GM23248 (cell line): ENCODE measurements around the gene TBC1D8. TPM values are rescaled to one million over a fixed set of nuclear protein-coding genes. Genes with fewer than 3 reads are reported as not detected.

Experiments used
- DNase-seq: peaks from one replicate; pipeline ENCODE4 v3.0.0-alpha.2; 2015
- H2AFZ ChIP-seq: fragments of 200-600 bp; sonication (generic); 2 replicates; pipeline ENCODE4 v1.6.1; 2016; ENCODE audit warnings: antibody characterized with exemption
- H3F3A ChIP-seq: fragments of 200-600 bp; sonication (generic); 2 replicates; pipeline ENCODE4 v1.6.1; 2016; ENCODE audit warnings: mild to moderate bottlenecking, antibody characterized with exemption, mixed run types; ENCODE audit not compliant: insufficient read depth
- H3K27ac ChIP-seq: fragments of 200-600 bp; sonication (generic); 2 replicates; pipeline ENCODE4 v1.5.1; 2016; ENCODE audit warnings: mild to moderate bottlenecking
- H3K27me3 ChIP-seq: fragments of 200-600 bp; sonication (generic); replicated peaks from 2 replicates; pipeline ENCODE4 v1.6.1; 2016; ENCODE audit warnings: mild to moderate bottlenecking; ENCODE audit not compliant: insufficient read depth
- H3K36me3 ChIP-seq: fragments of 200-600 bp; sonication (generic); 2 replicates; pipeline ENCODE4 v1.6.1; 2016; ENCODE audit warnings: low read depth, mild to moderate bottlenecking
- H3K4me1 ChIP-seq: fragments of 200-600 bp; sonication (generic); 2 replicates; pipeline ENCODE4 v1.6.1; 2016; ENCODE audit warnings: mild to moderate bottlenecking; ENCODE audit not compliant: insufficient read depth
- H3K4me2 ChIP-seq: fragments of 200-600 bp; sonication (generic); one replicate; pipeline ENCODE4 v1.6.1; 2016; ENCODE audit warnings: mild to moderate bottlenecking; ENCODE audit not compliant: unreplicated experiment
- H3K4me3 ChIP-seq: fragments of 200-600 bp; sonication (generic); 2 replicates; pipeline ENCODE4 v1.5.1; 2016; ENCODE audit warnings: mild to moderate bottlenecking
- H3K79me2 ChIP-seq: fragments of 200-600 bp; sonication (generic); 2 replicates; pipeline ENCODE4 v1.6.1; 2016; ENCODE audit warnings: mild to moderate bottlenecking; ENCODE audit not compliant: insufficient read depth
- H3K9ac ChIP-seq: fragments of 200-600 bp; sonication (generic); 2 replicates; pipeline ENCODE4 v1.6.1; 2016; ENCODE audit warnings: mild to moderate bottlenecking
- H3K9me2 ChIP-seq: fragments of 200-600 bp; sonication (generic); 2 replicates; pipeline ENCODE4 v1.6.1; 2016; ENCODE audit warnings: mixed run types, mild to moderate bottlenecking, moderate library complexity; ENCODE audit not compliant: insufficient read depth
- H3K9me3 ChIP-seq: fragments of 200-600 bp; sonication (generic); one replicate; pipeline ENCODE4 v1.6.1; 2017; ENCODE audit warnings: low read depth
- H4K20me1 ChIP-seq: fragments of 200-600 bp; sonication (generic); 2 replicates; pipeline ENCODE4 v1.6.0; 2016; ENCODE audit not compliant: insufficient read depth
- EZH2 ChIP-seq: fragments of 200-600 bp; sonication (generic); IDR thresholded peaks from 2 replicates; pipeline ENCODE4 v1.6.1; 2018; ENCODE audit warnings: antibody characterized with exemption, mild to moderate bottlenecking; ENCODE audit not compliant: insufficient read depth, poor library complexity, severe bottlenecking
- EZH2phosphoT487 ChIP-seq: fragments of 200-600 bp; sonication (generic); IDR thresholded peaks from 2 replicates; pipeline ENCODE4 v1.6.1; 2018; ENCODE audit warnings: antibody characterized with exemption, moderate library complexity, mild to moderate bottlenecking, low read depth; ENCODE audit not compliant: insufficient read depth
- WGBS, 2 experiments: methylation state at CpG; one replicate each; pipeline ENCODE4 v1.1.6; 2015 to 2017; ENCODE audit warnings: low lambda C conversion rate in 2 of 2, low coverage in 1 of 2; ENCODE audit errors: missing lambda C conversion rate in 2 of 2; 5-methylcytosine and 5-hydroxymethylcytosine counted together
- in situ Hi-C: fragments of 300-500 bp; cut with MboI; formaldehyde crosslinking; loops from 2 replicates; pipeline ENCODE4 v1.15.0; 2020
- polyA plus RNA-seq: library from polyadenylated mRNA; unstranded; fragments of >200 nt; fragmentation: Nextera tagmentation; extraction: Ambion mirVana; gene quantifications from 2 replicates; pipeline ENCODE4 v1.2.1, GENCODE V29; 2016
- total RNA-seq: library from RNA; depleted of rRNA; stranded (reverse); fragments of >200 nt; shearing (Covaris generic); gene quantifications from 2 replicates; pipeline ENCODE4 v1.2.3, GENCODE V29; 2014

Gene TBC1D8
- total and polyA plus RNA-seq, 2 experiments from 2014 or later: 2.5 to 2.6 TPM

- Histone ChIP-seq H3K9me3 (no peaks in the 10 kb centered on the region), H3K4me2 (no peak overlapping the region), H4K20me1 (no peaks in the 10 kb centered on the region), H3K27me3 (no peaks in the 10 kb centered on the region), H2AFZ (no peak overlapping the region), H3K9me2 (no peaks in the 10 kb centered on the region), H3K79me2 (no peaks in the 10 kb centered on the region; the same call in 1 of the 2 replicates), H3K36me3 (no peaks in the 10 kb centered on the region), H3F3A (0 out of 2 replicates have a peak, but pooled peaks cover 9% of the 10 kb centered on the region), H3K9ac (no peak overlapping the region), H3K4me3 (no peak overlapping the region), H3K27ac (no peak overlapping the region), H3K4me1 (no peaks in the 10 kb centered on the region)
- in situ Hi-C loops: no loop called here
- WGBS, 2 experiments: 86 to 87% methylated on average over 4 of the region's 4 CpGs
- no peak for DNase-seq
- no peak for TF ChIP-seq EZH2
- no peak for TF ChIP-seq EZH2phosphoT487
These were observed 45.5 kb downstream of the TBC1D8 start for GRCh38 chr2:101105654-101106053.

- no peaks in the 10 kb centered on the region for H3F3A ChIP-seq
- H3K9me3 ChIP-seq: no peaks in the 10 kb centered on the region
- H3K9ac ChIP-seq: no peak overlapping the region
- in situ Hi-C loops: no loop called here
- TF ChIP-seq EZH2: no peak
- no peak for TF ChIP-seq EZH2phosphoT487
- no peaks in the 10 kb centered on the region for H3K4me1 ChIP-seq
- no peak for DNase-seq
- no peaks in the 10 kb centered on the region for H3K27me3 ChIP-seq
- H2AFZ ChIP-seq: no peak overlapping the region
- H3K27ac ChIP-seq: no peak overlapping the region
- H3K4me2 ChIP-seq: no peak overlapping the region
- no peaks in the 10 kb centered on the region for H4K20me1 ChIP-seq
- no peak overlapping the region for H3K4me3 ChIP-seq
- H3K79me2 ChIP-seq: no peaks in the 10 kb centered on the region
- H3K9me2 ChIP-seq: no peaks in the 10 kb centered on the region
- H3K36me3 ChIP-seq: no peaks in the 10 kb centered on the region
These were observed 53.5 kb downstream of the TBC1D8 start for GRCh38 chr2:101097638-101098037.

- H4K20me1 ChIP-seq: no peaks in the 10 kb centered on the region
- H3F3A ChIP-seq: no peaks in the 10 kb centered on the region
- no peak overlapping the region for H3K4me2 ChIP-seq
- H3K27ac ChIP-seq: no peak overlapping the region
- no peaks in the 10 kb centered on the region for H3K9me3 ChIP-seq
- DNase-seq: no peak
- H3K36me3 ChIP-seq: no peaks in the 10 kb centered on the region
- no peak overlapping the region for H2AFZ ChIP-seq
- H3K9me2 ChIP-seq: no peaks in the 10 kb centered on the region
- no peaks in the 10 kb centered on the region for H3K4me1 ChIP-seq
- 86 to 92% methylated on average over 4 of the region's 4 CpGs for WGBS, 2 experiments
- in situ Hi-C loops: no loop called here
- H3K4me3 ChIP-seq: no peak overlapping the region
- H3K9ac ChIP-seq: no peak overlapping the region
- no peaks in the 10 kb centered on the region for H3K79me2 ChIP-seq
- no peak for TF ChIP-seq EZH2phosphoT487
- no peak for TF ChIP-seq EZH2
- H3K27me3 ChIP-seq: no peaks in the 10 kb centered on the region
These were observed 54.5 kb downstream of the TBC1D8 start for GRCh38 chr2:101096619-101097142.

- H4K20me1 ChIP-seq: no peaks in the 10 kb centered on the region
- H3K9me2 ChIP-seq: no peaks in the 10 kb centered on the region
- H3F3A ChIP-seq: no peaks in the 10 kb centered on the region
- WGBS, 2 experiments: 50 to 52% methylated on average over 1 of the region's 1 CpG
- in situ Hi-C loops: no loop called here
- H3K36me3 ChIP-seq: no peaks in the 10 kb centered on the region
- no peak overlapping the region for H3K4me2 ChIP-seq
- no peaks in the 10 kb centered on the region for H3K4me1 ChIP-seq
- no peak overlapping the region for H3K27ac ChIP-seq
- H3K9ac ChIP-seq: no peak overlapping the region
- H3K9me3 ChIP-seq: no peaks in the 10 kb centered on the region
- no peak for DNase-seq
- H2AFZ ChIP-seq: no peak overlapping the region
- TF ChIP-seq EZH2 (no peak), EZH2phosphoT487 (no peak)
- H3K27me3 ChIP-seq: no peaks in the 10 kb centered on the region
- H3K79me2 ChIP-seq: no peaks in the 10 kb centered on the region
- H3K4me3 ChIP-seq: no peak overlapping the region
These were observed 56.8 kb downstream of the TBC1D8 start for GRCh38 chr2:101094351-101094750.
